ENCODE measurements around the gene TENM3.

GRCh38 chr4:182649698-182650477 is 406.7 kb downstream of the TENM3 start:
- TF ChIP-seq CTCF (IDR thresholded peaks at IDR 0.05) (no peak), RXRA (IDR thresholded peaks at IDR 0.05; ENCODE audit: borderline replicate concordance, low read depth) (no peak), SMC3 (IDR thresholded peaks at IDR 0.05; ENCODE audit: low read depth, low read length) (no peak), EP300 (IDR thresholded peaks at IDR 0.05; ENCODE audit: borderline replicate concordance in 1 of 2, low read depth in 1 of 2, low read length in 1 of 2) (no peak), RCOR1 (IDR thresholded peaks at IDR 0.05; ENCODE audit: low read length) (no peak), YY1 (IDR thresholded peaks at IDR 0.05; ENCODE audit: low read depth) (no peak), RFX5 (IDR thresholded peaks at IDR 0.05; ENCODE audit: low read length) (no peak), FOXM1 (IDR thresholded peaks at IDR 0.05; ENCODE audit: low read depth) (no peak), MXI1 (IDR thresholded peaks at IDR 0.05; ENCODE audit: low read depth, low read length) (no peak), POLR2AphosphoS5 (IDR thresholded peaks at IDR 0.05; ENCODE audit: low read depth, low read length) (no peak)
